ENCODE measurements around the gene RAB4B. TPM values are rescaled to one million over a fixed set of nuclear protein-coding genes. Genes with fewer than 3 reads are reported as not detected.
"Not testable (repeated sequence)": the region's sequence is repeated elsewhere in the genome, so short reads cannot be mapped to it uniquely, and the experiment has no call there.

RAB4B gene
- total RNA-seq, 1 donor from 2014 or later, result 19.6 TPM

- DNase-seq (ENCODE audit: low read depth), result peak; percentile 99
Measured at GRCh38 chr19:40750874-40751537, 27.0 kb upstream of the RAB4B start, which contains the start of gene SNRPA. Gene SNRPA, plus strand, starts transcription at chr19:40751203. Its CDS starts 206 bp downstream, at chr19:40751409.

DNA sequence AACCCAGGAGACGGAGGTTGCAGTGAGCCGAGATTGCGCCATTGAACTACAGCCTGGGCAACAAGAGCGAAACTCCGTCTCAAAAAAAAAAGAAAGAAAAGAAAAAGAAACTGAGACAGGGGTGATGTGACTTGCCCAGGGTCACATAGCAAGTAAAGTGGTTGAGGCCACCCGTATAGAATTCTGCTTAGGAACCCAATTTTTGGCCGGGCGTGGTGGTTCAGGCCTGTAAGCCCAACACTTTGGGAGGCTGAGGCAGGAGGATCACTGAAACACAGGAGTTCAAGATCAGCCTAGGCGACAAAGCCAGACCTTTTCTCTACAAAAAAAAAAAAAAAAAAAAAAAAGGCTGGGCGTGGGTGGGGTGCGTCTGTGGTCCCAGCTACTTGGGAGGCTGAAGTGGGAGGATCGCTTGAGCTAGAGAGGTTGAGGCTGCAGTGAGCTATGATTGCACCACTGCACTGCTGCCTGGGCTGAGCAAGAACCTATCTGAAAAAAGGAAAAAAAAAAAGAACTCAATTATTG lies 25.7 kb upstream of the RAB4B start:
- DNase-seq (ENCODE audit: low read depth), result no peak

DNA sequence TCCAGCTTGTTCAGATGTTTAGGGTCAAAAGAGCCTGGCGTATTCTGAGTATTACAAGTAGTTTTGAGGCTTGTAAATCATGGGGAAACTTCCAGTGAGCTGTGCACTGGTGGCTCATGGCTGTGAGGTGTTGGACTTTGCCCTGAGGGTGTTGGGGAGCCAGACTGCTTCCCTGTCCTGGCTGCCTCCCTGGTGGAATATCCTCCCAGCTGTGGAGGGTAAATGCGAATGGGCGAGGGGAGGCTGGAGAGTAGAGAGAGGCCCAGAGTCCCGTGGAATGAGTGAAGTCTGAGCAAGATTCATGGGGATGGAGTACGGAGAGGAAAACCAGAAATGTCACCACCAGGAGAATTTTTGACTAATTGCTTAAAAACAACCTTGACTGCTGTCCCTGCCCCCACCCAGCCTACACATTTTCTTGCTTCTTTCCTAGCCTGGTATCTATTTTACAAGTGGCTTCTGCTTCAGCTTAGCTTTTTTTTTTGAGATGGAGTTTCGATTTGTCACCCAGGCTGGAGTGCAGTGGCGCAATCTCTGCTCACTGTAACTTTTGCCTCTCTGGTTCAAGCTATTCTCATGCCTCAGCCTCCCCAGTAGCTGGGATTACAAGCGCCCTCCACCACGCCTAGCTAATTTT lies 23.3 kb upstream of the RAB4B start:
- no peak for DNase-seq (ENCODE audit: low read depth)

DNA sequence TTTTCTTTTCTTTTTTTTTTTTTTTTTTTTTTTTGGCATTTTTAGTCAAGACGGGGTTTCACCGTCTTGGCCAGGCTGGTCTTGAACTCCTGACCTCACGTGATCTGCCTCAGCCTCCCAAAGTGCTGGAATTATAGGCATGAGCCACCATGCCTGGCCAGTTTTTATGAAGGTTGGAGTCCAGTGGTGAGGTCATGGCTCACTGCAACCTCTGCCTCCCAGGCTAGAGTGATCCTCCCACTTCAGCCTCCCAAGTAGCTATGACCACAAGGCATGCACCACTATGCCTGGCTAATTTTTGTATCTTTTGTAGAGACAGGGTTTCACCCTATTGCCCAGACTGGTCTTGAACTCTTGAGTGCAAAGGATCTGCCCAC lies 22.8 kb upstream of the RAB4B start:
- DNase-seq (ENCODE audit: low read depth), result no peak

DNA sequence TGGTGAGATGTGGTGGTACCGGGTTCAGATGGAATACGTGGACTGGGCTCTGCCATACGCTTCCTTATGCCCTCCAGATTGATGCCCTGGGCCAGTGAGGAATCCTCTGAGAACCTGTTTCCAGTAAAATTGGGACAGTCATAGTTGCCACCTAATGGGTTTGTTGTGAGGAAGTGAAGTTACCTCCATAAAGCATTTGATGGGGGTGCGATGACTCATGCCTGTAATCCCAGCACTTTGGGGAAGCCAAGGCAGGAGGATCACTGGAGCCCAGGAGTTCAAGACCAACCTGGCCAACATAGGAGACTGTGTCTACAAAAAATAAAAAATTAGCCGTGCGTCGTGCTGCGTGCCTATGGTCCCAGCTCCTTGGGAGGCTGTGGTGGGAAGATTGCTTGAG lies 22.3 kb upstream of the RAB4B start:
- DNase-seq (ENCODE audit: low read depth), result no peak

DNA sequence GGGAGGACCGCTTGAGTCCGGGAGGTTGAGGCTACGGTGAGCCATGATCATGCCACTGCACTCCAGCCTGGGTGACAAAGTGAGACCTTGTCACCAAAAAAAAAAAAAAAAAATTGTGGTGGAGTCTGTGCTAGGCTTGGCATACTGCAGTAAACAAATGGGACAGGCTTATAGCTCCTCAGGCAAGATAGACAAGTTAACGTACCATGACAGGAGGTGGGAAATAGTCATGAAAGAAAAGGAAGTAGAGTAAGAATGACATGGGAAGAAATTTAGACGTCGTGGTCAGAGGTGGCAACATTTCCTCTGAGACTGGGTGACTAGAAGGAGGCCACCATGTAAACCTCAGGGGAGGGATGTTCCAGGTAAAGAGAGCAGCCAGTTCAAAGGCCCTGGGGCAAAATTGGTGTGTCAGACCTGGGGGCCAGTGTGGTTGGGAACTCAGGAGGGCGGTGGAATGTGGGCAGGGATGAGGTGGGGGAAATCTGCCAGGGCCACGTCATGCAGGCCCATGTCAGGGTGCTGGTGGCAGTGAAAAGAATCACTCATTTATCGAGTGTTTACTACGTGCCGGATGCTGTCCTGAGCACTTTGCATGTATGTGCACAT lies 21.4 kb upstream of the RAB4B start:
- DNase-seq (ENCODE audit: low read depth), result no peak

DNA sequence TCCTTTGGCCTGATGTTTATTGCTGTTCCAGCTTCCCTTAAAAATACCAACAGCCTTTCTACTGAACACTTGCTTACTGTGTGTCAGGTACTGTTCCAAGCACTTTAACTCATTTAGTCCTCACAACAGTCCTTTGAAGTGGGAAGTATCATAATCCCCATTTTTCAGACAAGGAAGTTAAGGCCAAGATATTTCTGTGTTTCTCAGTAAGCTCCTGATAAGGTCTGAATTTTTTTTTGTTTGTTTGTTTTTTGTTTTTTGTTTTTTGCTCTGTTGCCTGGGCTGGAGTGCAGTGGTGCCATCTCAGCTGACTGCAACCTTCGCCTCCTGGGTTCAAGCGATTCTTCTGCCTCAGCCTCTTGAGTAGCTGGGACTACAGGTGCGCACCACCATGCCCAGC lies 19.6 kb upstream of the RAB4B start:
- DNase-seq (ENCODE audit: low read depth), result no peak

DNA sequence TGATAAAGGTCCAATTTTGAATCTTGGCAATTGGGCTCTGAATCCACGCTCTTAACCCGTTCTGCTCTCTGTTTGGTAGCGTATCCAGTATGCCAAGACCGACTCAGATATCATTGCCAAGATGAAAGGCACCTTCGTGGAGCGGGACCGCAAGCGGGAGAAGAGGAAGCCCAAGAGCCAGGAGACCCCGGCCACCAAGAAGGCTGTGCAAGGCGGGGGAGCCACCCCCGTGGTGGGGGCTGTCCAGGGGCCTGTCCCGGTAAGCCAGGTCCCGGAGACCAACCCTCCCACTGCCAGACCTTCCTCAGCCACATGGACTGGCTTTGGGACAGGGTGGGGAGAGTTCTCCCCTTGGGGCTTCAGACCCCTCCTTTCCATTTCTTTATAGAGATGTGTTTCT lies 18.7 kb upstream of the RAB4B start:
- DNase-seq (ENCODE audit: low read depth), result no peak

- DNase-seq (ENCODE audit: low read depth), result no peak
Measured at GRCh38 chr19:40762754-40763470, 15.1 kb upstream of the RAB4B start.

DNA sequence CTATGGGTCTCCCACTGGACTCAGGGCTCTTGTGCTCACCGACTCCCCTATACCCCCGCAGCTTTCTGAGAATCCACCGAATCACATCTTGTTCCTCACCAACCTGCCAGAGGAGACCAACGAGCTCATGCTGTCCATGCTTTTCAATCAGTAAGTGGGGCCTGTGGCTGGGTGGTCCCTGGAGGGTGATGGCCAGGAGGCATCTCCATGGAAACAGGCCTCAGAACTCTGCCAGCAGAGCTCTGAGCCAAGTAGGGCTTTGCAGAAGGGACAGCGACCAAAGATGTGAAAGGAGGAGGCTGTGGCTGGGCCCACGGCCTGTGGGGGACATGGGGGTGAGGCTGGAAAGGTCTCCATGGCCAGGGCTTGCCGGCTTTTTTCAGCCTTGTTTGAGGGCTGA lies 14.5 kb upstream of the RAB4B start:
- DNase-seq (ENCODE audit: low read depth), result no peak

- no peak for DNase-seq (ENCODE audit: low read depth)
Measured at GRCh38 chr19:40763963-40764362, 14.1 kb upstream of the RAB4B start.

DNA sequence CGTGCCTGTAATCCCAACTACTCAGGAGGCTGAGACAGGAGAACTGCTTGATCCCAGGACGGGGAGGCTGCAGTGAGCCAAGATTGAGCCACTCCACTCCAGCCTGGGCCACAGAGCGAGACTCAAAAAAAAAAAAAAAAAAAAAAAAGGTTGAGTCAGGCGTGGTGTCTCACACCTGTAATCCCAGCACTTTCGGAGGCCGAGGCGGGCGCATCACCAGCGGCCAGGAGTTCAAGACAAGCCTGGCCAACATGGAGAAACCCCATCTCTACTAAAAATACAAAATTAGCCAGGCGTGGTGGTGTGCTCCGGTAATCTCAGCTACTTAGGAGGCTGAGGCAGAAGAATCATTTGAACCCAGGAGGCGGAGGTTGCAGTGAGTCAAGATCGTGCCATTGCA lies 11.7 kb upstream of the RAB4B start:
- not testable (repeated sequence) for DNase-seq (ENCODE audit: low read depth)

GRCh38 chr19:40768869-40769268 lies 9.2 kb upstream of the RAB4B start:
- no peak for DNase-seq (ENCODE audit: low read depth)

- not testable (repeated sequence) for DNase-seq (ENCODE audit: low read depth)
Measured at GRCh38 chr19:40771101-40771862, 6.8 kb upstream of the RAB4B start.

DNA sequence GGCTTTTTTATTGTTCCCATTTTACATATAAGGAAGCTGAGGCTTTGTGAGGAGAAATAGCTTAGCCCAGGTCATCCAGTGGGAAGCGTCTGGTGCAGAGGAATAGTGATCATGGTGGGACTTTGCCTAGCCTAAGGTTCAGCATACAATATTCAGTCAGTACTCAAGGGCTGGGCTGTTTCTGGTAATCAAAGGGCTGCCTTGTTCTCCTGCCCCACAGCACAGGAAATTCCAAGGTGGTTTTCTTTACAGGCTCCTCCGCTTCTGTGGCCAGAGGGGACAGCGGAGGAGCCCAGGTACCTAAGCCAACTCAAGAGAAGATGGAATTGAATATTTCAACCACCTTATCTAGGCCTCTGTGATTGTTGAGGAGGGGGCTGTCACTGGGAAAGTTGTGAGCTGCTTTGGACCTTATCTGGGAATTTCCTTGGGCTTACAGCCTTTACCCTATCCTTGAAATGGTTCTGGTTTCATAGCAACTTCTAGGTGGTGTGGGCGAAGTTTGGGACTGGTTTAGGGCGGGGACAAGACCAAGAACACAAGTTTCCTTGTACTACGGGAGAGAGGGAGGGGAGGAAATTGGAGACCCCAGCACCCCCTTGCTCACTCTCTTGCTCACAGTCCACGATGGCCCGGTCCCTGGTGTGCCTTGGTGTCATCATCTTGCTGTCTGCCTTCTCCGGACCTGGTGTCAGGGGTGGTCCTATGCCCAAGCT lies 3.0 kb upstream of the RAB4B start, which contains the start of gene MIA:
MIA (plus strand) TSS at position 606 of the 716 bp plus-strand sequence; CDS start at position 628, 22 bp downstream.
- DNase-seq (ENCODE audit: low read depth), result no peak

DNA sequence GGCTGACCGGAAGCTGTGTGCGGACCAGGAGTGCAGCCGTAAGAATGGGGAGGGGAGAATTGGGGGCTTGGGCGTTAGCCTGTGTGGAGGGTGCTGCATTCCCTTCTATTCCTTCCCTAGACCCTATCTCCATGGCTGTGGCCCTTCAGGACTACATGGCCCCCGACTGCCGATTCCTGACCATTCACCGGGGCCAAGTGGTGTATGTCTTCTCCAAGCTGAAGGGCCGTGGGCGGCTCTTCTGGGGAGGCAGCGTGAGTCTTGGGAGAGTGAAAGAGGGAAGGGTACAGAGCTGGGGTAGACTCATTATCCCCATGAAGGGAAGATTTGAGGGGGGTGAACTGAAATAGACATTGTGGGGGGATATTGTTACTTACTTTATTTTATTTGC lies 2.4 kb upstream of the RAB4B start:
- DNase-seq (ENCODE audit: low read depth), result no peak

DNA sequence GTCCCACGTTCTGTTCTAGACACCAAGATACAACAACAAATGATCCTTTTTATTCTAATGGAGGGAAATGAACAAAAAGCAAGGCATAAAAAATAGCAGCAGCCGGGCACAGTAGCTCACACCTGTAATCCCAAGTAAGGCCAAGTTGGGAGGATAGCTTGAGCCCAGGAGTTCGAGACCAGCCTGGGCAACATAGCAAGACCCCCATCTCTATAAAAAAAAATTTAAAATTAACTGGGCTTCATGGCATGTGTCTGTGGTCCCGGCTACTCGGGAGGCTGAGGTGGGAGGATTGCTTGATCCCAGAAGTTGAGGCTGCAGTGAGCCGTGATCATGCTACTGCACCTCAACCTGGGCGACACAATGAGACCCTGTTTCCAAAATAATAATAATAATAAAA lies 1.7 kb upstream of the RAB4B start:
- no peak for DNase-seq (ENCODE audit: low read depth)

DNA sequence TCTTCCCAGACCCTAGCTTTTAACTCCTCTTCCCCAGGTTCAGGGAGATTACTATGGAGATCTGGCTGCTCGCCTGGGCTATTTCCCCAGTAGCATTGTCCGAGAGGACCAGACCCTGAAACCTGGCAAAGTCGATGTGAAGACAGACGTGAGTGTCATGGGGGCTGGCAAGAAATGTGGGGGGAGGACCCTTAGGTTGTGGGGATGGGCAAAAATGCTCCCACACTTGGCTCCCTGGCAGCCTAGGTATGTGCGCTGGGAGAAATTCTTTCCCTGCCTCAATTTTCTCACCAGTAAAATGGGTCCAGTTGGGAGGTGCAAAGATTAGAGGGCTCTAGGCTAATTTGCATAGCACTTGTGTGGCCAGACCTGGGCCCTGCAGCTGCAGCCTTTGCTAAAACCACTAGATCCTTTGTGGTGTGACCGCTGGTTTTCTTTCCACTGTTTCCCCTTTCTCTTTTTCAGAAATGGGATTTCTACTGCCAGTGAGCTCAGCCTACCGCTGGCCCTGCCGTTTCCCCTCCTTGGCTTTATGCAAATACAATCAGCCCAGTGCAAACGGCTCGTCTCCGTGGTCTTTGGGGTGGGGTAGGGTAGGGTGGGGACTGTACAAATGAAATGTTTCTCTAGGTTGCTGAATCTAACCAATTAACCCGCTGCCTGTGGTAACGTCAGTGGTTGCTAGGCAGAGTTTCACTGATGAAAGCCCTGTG lies 959 bp upstream of the RAB4B start:
- peak; percentile 95 for DNase-seq (ENCODE audit: low read depth)

- no peak for DNase-seq (ENCODE audit: low read depth)
Measured at GRCh38 chr19:40777645-40777936, 456 bp upstream of the RAB4B start.

All from myocyte (in vitro differentiated cells).